SK-N-SH (cell line): ENCODE data around the gene PPP1R3C.

Source experiments
- CTCF ChIP-seq: fragments of 200-600 bp; sonication (generic); IDR thresholded peaks from 2 replicates; pipeline ENCODE4 v1.6.1; 2017; ENCODE audit warnings: antibody characterized with exemption, mild to moderate bottlenecking, moderate library complexity
- EZH2phosphoT487 ChIP-seq: fragments of 200-600 bp; sonication (generic); IDR thresholded peaks from 2 replicates; pipeline ENCODE4 v1.6.1; 2017; ENCODE audit warnings: low read depth, mixed run types, mild to moderate bottlenecking, antibody characterized with exemption, moderate library complexity, borderline replicate concordance

- no peak for TF ChIP-seq EZH2phosphoT487
- TF ChIP-seq CTCF: no peak
These were observed 34.5 kb downstream of the PPP1R3C start for GRCh38 chr10:91598211-91598977.
